Measurements from ENCODE around the gene JMJD8.

GRCh38 chr16:725041-725376, 40.9 kb upstream of the JMJD8 start:
- TF ChIP-seq CTCF (IDR thresholded peaks at IDR 0.05) (no peak), ZFX (IDR thresholded peaks at IDR 0.05; ENCODE audit: borderline replicate concordance) (no peak)
